OCI-LY1 (cell line): ENCODE measurements around the gene CNOT4.

ENCODE experiments used
- H2AFZ ChIP-seq: fragments of 200-600 bp; sonication (generic), shearing (Covaris generic); 2 replicates; pipeline ENCODE4 v1.6.0; 2014; ENCODE audit warnings: antibody characterized with exemption, mild to moderate bottlenecking, low read length
- H3F3A ChIP-seq: fragments of 200-600 bp; sonication (generic), shearing (Covaris generic); 2 replicates; pipeline ENCODE4 v1.6.0; 2014; ENCODE audit warnings: mild to moderate bottlenecking, antibody characterized with exemption, low read length, moderate library complexity; ENCODE audit not compliant: insufficient read depth
- H3K27ac ChIP-seq: fragments of 200-600 bp; sonication (generic); 2 replicates; pipeline ENCODE4 v1.5.1; 2014; ENCODE audit warnings: low read length, mixed run types, mild to moderate bottlenecking, low read depth; ENCODE audit not compliant: poor library complexity, severe bottlenecking
- H3K27me3 ChIP-seq: fragments of 200-600 bp; sonication (generic); 2 replicates; pipeline ENCODE4 v1.6.0; 2014; ENCODE audit warnings: antibody characterized with exemption, mild to moderate bottlenecking, low read length, moderate library complexity; ENCODE audit not compliant: insufficient read depth
- H3K36me3 ChIP-seq: fragments of 200-600 bp; sonication (generic); 2 replicates; pipeline ENCODE4 v1.6.1; 2014; ENCODE audit warnings: mild to moderate bottlenecking, antibody characterized with exemption, low read length, moderate library complexity, mixed read lengths; ENCODE audit not compliant: insufficient read depth
- H3K4me1 ChIP-seq: fragments of 200-600 bp; sonication (generic); 2 replicates; pipeline ENCODE4 v1.5.1; 2014; ENCODE audit warnings: mild to moderate bottlenecking, low read length, moderate library complexity; ENCODE audit not compliant: insufficient read depth, severe bottlenecking
- H3K4me2 ChIP-seq: fragments of 200-600 bp; sonication (generic), shearing (Covaris generic); 2 replicates; pipeline ENCODE4 v1.6.1; 2014; ENCODE audit warnings: low read length
- H3K4me3 ChIP-seq: fragments of 200-600 bp; sonication (generic); 2 replicates; pipeline ENCODE4 v1.5.1; 2014; ENCODE audit warnings: low read length, low read depth, mild to moderate bottlenecking, mixed read lengths; ENCODE audit not compliant: poor library complexity, severe bottlenecking
- H3K79me2 ChIP-seq: fragments of 200-600 bp; shearing (Covaris generic); 2 replicates; pipeline ENCODE4 v1.6.1; 2016; ENCODE audit warnings: mixed run types, low read length, mixed read lengths; ENCODE audit not compliant: insufficient read depth
- H3K9ac ChIP-seq: fragments of 200-600 bp; sonication (generic), shearing (Covaris generic); 2 replicates; pipeline ENCODE4 v1.6.1; 2014; ENCODE audit warnings: mild to moderate bottlenecking, low read length, mixed read lengths
- H3K9me2 ChIP-seq: fragments of 200-600 bp; sonication (generic), shearing (Covaris generic); 2 replicates; pipeline ENCODE4 v1.6.1; 2014; ENCODE audit warnings: low read depth, mild to moderate bottlenecking, low read length, mixed read lengths
- H3K9me3 ChIP-seq: fragments of 200-600 bp; shearing (Covaris generic); 2 replicates; pipeline ENCODE4 v1.6.1; 2014; ENCODE audit warnings: low read length, mixed read lengths
- H4K20me1 ChIP-seq: fragments of 200-600 bp; sonication (generic), shearing (Covaris generic); 2 replicates; pipeline ENCODE4 v1.6.0; 2016; ENCODE audit warnings: mild to moderate bottlenecking, low read length; ENCODE audit not compliant: insufficient read depth
- EZH2 ChIP-seq: fragments of 200-600 bp; sonication (generic), shearing (Covaris generic); IDR thresholded peaks from 2 replicates; pipeline ENCODE4 v1.8.0; 2017; ENCODE audit warnings: borderline replicate concordance, mixed run types, mild to moderate bottlenecking, antibody characterized with exemption, low read length, moderate library complexity, mixed read lengths
- TF ChIP-seq, protein P1 (sequence below): fragments of 200-600 bp; sonication (generic), shearing (Covaris generic); IDR thresholded peaks from 2 replicates; pipeline ENCODE4 v1.5.1; 2017; ENCODE audit warnings: mild to moderate bottlenecking, antibody characterized with exemption, low read length, moderate library complexity, mixed read lengths

CNOT4 gene

GRCh38 chr7:135489791-135490190, 20.1 kb downstream of the CNOT4 start:
- Histone ChIP-seq H3K4me2 (no peak overlapping the region), H3K79me2 (peaks cover 97% of the 10 kb centered on the region), H4K20me1 (no peaks in the 10 kb centered on the region), H3K36me3 (peaks cover 30% of the 10 kb centered on the region), H3K4me3 (no peak overlapping the region), H3K9ac (no peak overlapping the region), H3K9me3 (peaks cover 3% of the 10 kb centered on the region; the same call in 1 of the 2 replicates), H3K27me3 (no peaks in the 10 kb centered on the region), H3K4me1 (no peaks in the 10 kb centered on the region), H3K9me2 (no peaks in the 10 kb centered on the region), H3K27ac (no peak overlapping the region), H3F3A (no peaks in the 10 kb centered on the region), H2AFZ (no peak overlapping the region)
- TF ChIP-seq EZH2: no peak
- TF ChIP-seq, protein P1, sequence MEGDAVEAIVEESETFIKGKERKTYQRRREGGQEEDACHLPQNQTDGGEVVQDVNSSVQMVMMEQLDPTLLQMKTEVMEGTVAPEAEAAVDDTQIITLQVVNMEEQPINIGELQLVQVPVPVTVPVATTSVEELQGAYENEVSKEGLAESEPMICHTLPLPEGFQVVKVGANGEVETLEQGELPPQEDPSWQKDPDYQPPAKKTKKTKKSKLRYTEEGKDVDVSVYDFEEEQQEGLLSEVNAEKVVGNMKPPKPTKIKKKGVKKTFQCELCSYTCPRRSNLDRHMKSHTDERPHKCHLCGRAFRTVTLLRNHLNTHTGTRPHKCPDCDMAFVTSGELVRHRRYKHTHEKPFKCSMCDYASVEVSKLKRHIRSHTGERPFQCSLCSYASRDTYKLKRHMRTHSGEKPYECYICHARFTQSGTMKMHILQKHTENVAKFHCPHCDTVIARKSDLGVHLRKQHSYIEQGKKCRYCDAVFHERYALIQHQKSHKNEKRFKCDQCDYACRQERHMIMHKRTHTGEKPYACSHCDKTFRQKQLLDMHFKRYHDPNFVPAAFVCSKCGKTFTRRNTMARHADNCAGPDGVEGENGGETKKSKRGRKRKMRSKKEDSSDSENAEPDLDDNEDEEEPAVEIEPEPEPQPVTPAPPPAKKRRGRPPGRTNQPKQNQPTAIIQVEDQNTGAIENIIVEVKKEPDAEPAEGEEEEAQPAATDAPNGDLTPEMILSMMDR: no peak

GRCh38 chr7:135486261-135486920, 23.5 kb downstream of the CNOT4 start:
- Histone ChIP-seq H3K36me3 (peaks cover 31% of the 10 kb centered on the region), H3F3A (no peaks in the 10 kb centered on the region), H3K9me2 (no peaks in the 10 kb centered on the region), H3K27ac (no peak overlapping the region), H3K4me2 (no peak overlapping the region), H3K9me3 (peaks cover 3% of the 10 kb centered on the region; the same call in 1 of the 2 replicates), H3K9ac (no peak overlapping the region), H3K4me1 (no peaks in the 10 kb centered on the region), H3K27me3 (no peaks in the 10 kb centered on the region), H2AFZ (no peak overlapping the region), H3K79me2 (peaks cover 92% of the 10 kb centered on the region), H4K20me1 (no peaks in the 10 kb centered on the region), H3K4me3 (no peak overlapping the region)
- no peak for TF ChIP-seq EZH2
- TF ChIP-seq, protein P1: no peak

DNA sequence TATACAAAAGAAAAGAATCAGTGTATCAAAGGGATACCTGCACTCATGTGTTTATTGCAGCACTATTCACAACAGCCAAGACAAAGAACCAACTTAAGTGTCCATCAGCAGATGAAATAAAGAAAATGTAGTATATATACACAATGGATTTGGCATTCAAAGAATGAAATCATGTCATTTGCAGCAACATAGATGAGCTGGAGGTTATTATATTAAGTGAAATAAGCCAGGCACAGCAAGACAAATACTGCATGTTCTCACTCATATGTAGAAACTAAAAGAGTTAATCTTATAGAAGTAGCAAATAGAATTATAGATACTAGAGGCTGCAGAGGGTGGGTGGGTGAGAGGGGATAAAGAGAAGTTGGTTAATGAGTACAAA, 28.3 kb downstream of the CNOT4 start:
- Histone ChIP-seq H3K4me3 (no peak overlapping the region), H3K4me2 (no peak overlapping the region), H3K79me2 (peaks cover 74% of the 10 kb centered on the region), H4K20me1 (no peaks in the 10 kb centered on the region), H3K4me1 (no peaks in the 10 kb centered on the region), H3K9me2 (no peaks in the 10 kb centered on the region), H3K9me3 (no peaks in the 10 kb centered on the region), H3K27me3 (no peaks in the 10 kb centered on the region), H3K36me3 (peaks cover 26% of the 10 kb centered on the region), H3K9ac (no peak overlapping the region), H2AFZ (no peak overlapping the region), H3K27ac (no peak overlapping the region), H3F3A (no peaks in the 10 kb centered on the region)
- TF ChIP-seq, protein P1: no peak
- TF ChIP-seq EZH2: no peak
